IPS DF 4.7 (cell line): Measurements from ENCODE around the gene PSMB10.
"Not testable (repeated sequence)": the region's sequence is repeated elsewhere in the genome, so short reads cannot be mapped to it uniquely, and the experiment has no call there.

ENCODE experiments used
- DNase-seq: peaks from one replicate; pipeline ENCODE4 v3.0.0-alpha.2; 2013; ENCODE audit warnings: low spot score; ENCODE audit errors: extremely low read depth

The PSMB10 gene

DNA sequence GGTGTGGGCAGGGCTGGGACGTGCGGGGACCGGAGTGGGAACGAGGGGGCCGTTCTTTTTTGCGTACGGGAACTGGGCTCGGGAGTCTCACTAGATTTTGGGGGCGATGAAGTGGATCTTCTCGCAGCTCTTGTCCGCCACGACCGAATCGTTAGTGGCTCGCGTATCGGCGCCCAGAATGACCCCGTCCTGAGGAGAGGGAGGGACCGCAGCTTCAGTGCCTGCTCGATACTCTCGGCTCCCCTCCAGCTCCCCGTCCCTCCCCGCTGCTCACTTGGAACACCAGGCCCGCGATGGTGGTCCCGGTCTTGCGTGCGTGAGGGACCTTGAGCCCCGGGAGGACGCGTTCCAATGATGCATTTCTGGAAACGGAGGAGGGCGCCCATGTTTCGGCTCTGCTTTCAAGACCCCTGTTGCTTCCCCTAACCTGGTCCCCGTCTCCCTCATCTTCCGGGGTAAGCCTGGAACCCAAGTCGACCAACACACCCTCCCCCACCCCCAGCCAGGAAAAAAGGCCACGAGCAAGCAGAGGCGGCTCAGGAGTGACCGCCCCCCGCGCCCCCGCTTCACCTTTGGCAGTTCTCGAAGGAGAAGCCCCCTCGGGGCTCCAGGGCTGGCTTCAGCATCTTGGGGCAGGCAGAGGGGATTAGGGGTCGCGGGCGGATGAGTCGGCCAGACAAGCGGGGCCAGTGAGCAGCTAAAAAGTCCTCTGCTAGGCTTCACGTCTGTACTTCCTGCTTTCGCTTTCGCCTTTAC, at the start of gene PSMB10:
Gene PSMB10 (minus strand): TSS at position 727 of the 756 bp plus-strand sequence. CDS start 101 bp downstream, at position 626.
- no peak for DNase-seq

GRCh38 chr16:67982011-67982696, 45.5 kb upstream of the PSMB10 start:
- DNase-seq, result no peak

- no peak for DNase-seq
Observed at GRCh38 chr16:67979955-67980678, 43.5 kb upstream of the PSMB10 start, which contains the start of gene DPEP3. DPEP3 (minus strand) TSS chr16:67980499; CDS start chr16:67980380, 119 bp downstream.

GRCh38 chr16:67977469-67978227, 41.0 kb upstream of the PSMB10 start:
- DNase-seq, result no peak

DNA sequence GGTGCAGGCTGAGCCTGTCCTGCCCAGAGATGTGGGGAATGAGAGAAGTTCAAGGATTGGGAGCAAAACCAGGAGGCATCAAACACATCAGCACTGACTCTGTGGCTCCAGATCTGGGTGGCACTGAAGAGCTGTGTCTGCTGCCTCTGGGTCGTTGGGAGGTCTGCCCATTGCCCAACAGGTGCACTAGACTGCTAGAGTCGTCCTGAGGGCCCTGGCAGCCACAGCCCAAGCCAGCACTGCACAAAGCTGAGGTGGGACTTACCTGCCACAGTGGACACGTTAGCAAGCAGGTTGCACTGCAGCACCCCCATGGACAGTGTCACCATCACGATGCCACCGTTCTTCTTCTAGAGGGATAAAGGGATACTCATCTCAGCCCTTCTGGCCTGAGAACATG, 40.4 kb upstream of the PSMB10 start:
- DNase-seq, result no peak

- no peak for DNase-seq
Observed at GRCh38 chr16:67976205-67976604, 39.6 kb upstream of the PSMB10 start.

GRCh38 chr16:67975321-67976105, 38.9 kb upstream of the PSMB10 start:
- no peak for DNase-seq

DNA sequence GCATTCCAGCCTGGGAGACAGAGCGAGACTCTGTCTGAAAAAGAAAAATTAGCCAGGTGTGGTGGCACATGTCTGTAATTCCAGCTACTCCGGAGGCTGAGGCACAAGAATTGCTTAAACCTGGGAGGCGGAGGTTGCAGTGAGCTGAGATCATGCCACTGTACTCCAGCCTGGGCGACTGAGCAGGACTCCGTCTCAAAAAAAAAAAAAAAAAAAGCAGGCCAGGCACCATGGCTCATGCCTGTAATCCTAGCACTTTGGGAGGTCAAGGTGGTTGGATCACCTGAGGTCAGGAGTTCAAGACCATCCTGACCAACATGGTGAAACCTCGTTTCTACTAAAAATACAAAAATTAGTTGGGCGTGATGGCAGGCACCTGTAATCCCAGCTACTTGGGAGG, 35.6 kb upstream of the PSMB10 start:
- not testable (repeated sequence) for DNase-seq

- no peak for DNase-seq
Observed at GRCh38 chr16:67971111-67971510, 34.5 kb upstream of the PSMB10 start.

DNA sequence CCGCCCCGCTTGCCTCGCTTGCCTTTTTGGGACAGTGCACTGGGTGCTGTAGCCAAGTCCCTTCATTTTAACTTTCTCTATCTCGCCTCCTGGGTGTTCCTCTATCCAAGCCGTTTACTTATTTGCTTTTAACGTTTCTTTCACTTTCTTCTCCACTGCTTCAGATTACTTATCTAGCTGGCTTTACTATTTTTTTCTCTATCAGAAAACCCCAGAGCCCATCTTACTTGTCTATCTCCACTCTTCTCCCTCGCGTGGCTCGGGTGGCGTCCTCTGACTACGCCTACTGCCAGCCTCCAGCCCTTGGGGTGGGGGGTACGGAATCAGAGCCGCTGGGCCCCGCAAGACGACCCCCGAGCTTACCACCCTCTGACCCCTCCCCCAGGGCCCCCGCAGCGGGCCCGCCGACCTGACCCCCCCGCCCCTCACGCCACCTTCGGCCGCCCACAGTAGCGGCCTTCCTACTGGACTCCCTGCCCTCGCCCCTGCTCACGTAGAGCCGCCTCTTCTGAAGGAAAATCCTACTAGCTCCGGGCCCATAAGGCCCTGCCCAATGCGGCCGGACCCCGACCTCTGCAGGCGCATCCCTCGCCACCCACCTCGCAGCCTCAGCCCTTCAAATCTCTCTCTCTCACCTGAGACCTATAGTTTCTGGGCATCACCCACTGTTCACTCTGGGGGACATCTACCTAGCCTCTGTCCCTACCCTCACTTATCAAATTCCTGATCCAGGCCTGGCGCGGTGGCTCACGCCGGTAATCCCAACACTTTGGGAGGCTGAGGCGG, 32.8 kb upstream of the PSMB10 start:
- DNase-seq, result no peak

- DNase-seq, result no peak
Observed at GRCh38 chr16:67968400-67969253, 32.0 kb upstream of the PSMB10 start, which contains the start of gene SLC12A4. SLC12A4 (minus strand) TSS chr16:67968637; CDS start chr16:67968553, 84 bp downstream.

DNA sequence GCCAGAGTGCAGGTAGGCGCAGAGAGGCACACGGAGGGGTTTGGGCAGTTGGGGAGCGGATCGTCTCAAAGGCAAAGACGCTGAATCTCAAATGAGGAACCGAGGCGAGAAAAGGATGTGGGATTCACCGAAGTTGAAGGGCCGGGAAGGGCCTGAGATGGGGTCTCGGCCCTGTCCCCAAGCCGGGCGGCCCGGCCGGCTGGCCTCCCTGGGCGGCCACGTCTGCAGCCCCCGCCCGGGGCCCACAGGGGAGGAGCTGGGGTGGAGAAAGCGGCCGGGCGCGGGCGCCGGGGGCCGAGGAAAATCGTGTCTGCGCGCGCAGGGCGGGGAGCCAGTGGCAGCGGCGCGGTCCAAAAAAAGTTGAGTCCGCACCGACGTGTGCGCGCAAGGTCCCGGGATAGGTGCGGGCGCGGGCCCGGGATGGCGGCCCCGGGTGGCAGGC, 31.3 kb upstream of the PSMB10 start:
- no peak for DNase-seq

DNA sequence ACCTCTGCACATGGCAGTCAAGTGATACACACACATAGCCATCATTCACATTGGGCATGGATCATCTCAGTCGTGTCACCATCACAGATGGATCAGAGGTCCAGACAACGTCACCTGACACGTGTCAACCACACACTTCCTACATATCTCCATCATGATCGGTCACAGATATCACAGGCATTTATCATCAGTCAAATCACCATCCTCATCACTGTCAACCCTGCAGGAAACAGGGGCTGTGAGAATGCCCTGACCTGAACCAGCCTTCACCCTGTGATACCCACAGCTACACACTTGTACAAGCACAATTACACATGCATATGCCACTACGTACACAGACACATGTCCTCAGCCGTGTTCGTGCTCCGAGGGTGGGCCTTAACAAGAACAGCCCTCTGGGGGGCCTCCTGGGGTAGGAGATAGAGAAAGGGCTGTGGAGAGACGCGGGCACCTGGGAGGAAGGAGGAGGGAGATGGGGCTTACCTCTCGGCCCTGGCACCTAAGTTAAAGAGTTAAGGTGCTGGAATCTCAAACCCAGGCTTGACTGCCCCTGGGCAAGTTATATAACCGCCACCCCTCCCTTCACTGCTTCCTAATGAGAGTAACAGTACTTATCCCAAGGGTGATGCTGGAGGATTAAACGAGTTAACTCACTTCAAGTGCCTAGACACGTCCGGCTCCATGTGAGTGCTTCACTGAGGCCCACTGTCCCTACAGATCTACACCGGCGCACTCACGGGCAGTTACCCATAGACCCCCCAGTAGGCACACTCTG, 30.7 kb upstream of the PSMB10 start:
- DNase-seq, result no peak

- DNase-seq, result no peak
Observed at GRCh38 chr16:67966549-67967182, 30.0 kb upstream of the PSMB10 start.

DNA sequence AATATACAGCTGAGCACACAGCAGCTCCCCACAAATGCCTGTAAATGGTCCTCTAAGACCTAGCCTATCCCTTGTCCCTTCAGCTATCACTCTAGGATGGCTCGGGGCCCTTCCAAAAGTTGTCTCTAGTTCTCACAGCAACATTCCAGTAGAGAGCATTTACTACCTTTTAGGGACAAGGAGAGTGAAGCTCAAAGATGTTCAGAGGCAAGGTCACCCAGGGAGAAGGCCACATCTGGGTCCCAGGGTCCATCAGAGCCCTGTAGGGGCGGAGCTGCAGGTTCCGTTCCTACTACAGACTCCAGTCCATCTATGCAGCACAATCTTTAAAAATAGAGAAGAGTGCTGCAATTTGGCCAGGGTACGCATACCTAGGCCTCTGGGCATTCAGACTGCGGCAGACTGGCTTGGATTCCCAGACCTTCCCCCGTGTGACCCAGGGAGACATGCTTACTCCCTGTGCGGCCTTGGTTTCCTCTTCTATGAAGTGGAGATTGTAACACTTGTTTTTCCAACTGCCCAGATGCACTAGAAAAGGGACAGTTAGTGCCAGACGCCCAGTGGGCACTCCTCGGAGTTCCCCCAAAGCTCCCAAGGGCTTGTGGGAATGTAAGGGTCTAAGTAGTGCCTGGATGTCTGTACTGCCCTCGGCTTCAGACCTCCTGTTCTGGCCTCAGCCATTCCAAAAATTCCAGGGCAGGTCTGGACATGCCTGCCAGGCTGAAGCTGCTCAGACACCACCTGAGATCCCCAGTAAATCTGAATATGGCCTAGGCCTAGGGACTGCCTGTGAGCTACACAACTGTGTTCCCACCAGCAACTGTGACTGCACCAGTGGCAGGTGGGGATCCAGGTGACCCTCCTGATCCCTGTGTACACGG, 29.3 kb upstream of the PSMB10 start:
- DNase-seq, result no peak

- DNase-seq, result no peak
Observed at GRCh38 chr16:67964477-67965131, 28.0 kb upstream of the PSMB10 start.
